H9 (cell line): ENCODE data around the gene CCDC121. TPM values are rescaled to one million over a fixed set of nuclear protein-coding genes. Genes with fewer than 3 reads are reported as not detected.

Source experiments
- DNase-seq: peaks from one replicate; pipeline ENCODE4 v3.0.0-alpha.2; 2017
- H2AFZ ChIP-seq: one replicate; pipeline ENCODE4 v1.6.1; 2013; ENCODE audit warnings: mild to moderate bottlenecking, low read length, control low read depth, moderate library complexity
- H2AK5ac ChIP-seq: 2 replicates; pipeline ENCODE4 v1.6.1; 2013; ENCODE audit warnings: low read length, control low read depth, mixed read lengths; ENCODE audit not compliant: insufficient read length
- H2BK120ac ChIP-seq: one replicate; pipeline ENCODE4 v1.6.1; 2013; ENCODE audit warnings: low read depth, mild to moderate bottlenecking, low read length, control low read depth, inconsistent platforms; ENCODE audit not compliant: poor library complexity, severe bottlenecking
- H2BK12ac ChIP-seq: 2 replicates; pipeline ENCODE4 v1.6.1; 2013; ENCODE audit warnings: low read length, control low read depth, mixed read lengths, low read depth; ENCODE audit not compliant: insufficient read length
- H2BK15ac ChIP-seq: 2 replicates; pipeline ENCODE4 v1.6.1; 2013; ENCODE audit warnings: low read depth, low read length, control low read depth
- H2BK20ac ChIP-seq: one replicate; pipeline ENCODE4 v1.6.1; 2013; ENCODE audit warnings: low read depth, mild to moderate bottlenecking, low read length, control low read depth, inconsistent platforms; ENCODE audit not compliant: poor library complexity, severe bottlenecking
- H2BK5ac ChIP-seq: 2 replicates; pipeline ENCODE4 v1.6.1; 2013; ENCODE audit warnings: low read length, control low read depth, mixed read lengths; ENCODE audit not compliant: insufficient read length
- H3K14ac ChIP-seq: 2 replicates; pipeline ENCODE4 v1.6.1; 2013; ENCODE audit warnings: low read length, control low read depth; ENCODE audit not compliant: insufficient read depth
- H3K18ac ChIP-seq: 2 replicates; pipeline ENCODE4 v1.6.1; 2013; ENCODE audit warnings: low read depth, mild to moderate bottlenecking, mixed read lengths, low read length, control low read depth; ENCODE audit not compliant: insufficient read length
- H3K23ac ChIP-seq: 2 replicates; pipeline ENCODE4 v1.6.1; 2013; ENCODE audit warnings: low read length, control low read depth, mixed read lengths, low read depth; ENCODE audit not compliant: insufficient read length
- H3K23me2 ChIP-seq: 2 replicates; pipeline ENCODE4 v1.6.1; 2013; ENCODE audit warnings: low read depth, mild to moderate bottlenecking, mixed read lengths, low read length, control low read depth; ENCODE audit not compliant: insufficient read length, poor library complexity, severe bottlenecking
- H3K27ac ChIP-seq: 2 replicates; pipeline ENCODE4 v1.5.1; 2013; ENCODE audit warnings: low read length, control low read depth, mixed read lengths, low read depth; ENCODE audit not compliant: insufficient read length
- H3K27me3 ChIP-seq: 2 replicates; pipeline ENCODE4 v1.6.1; 2013; ENCODE audit warnings: low read length, control low read depth, inconsistent platforms; ENCODE audit not compliant: insufficient read depth
- H3K4ac ChIP-seq: 2 replicates; pipeline ENCODE4 v1.6.1; 2013; ENCODE audit warnings: low read depth, mild to moderate bottlenecking, control low read depth, inconsistent platforms, low read length, moderate library complexity
- H3K4me1 ChIP-seq: 2 replicates; pipeline ENCODE4 v1.6.1; 2013; ENCODE audit warnings: low read length, control low read depth, inconsistent platforms; ENCODE audit not compliant: insufficient read depth
- H3K4me2 ChIP-seq: 2 replicates; pipeline ENCODE4 v1.6.1; 2013; ENCODE audit warnings: low read length, control low read depth, mixed read lengths; ENCODE audit not compliant: insufficient read length, insufficient read depth
- H3K56ac ChIP-seq: 2 replicates; pipeline ENCODE4 v1.6.1; 2013; ENCODE audit warnings: low read depth, mild to moderate bottlenecking, mixed read lengths, low read length, control low read depth; ENCODE audit not compliant: insufficient read length
- H3K79me1 ChIP-seq: 2 replicates; pipeline ENCODE4 v1.6.1; 2013; ENCODE audit warnings: low read depth, mild to moderate bottlenecking, moderate library complexity, low read length, control low read depth, inconsistent platforms; ENCODE audit not compliant: insufficient read depth, poor library complexity, severe bottlenecking
- H3K79me2 ChIP-seq: 2 replicates; pipeline ENCODE4 v1.6.1; 2013; ENCODE audit warnings: low read length, control low read depth, inconsistent platforms; ENCODE audit not compliant: insufficient read depth
- H3K9ac ChIP-seq: 2 replicates; pipeline ENCODE4 v1.6.1; 2013; ENCODE audit warnings: low read length, control low read depth, mixed read lengths; ENCODE audit not compliant: insufficient read length; ENCODE audit errors: extremely low read depth
- H3K9me3 ChIP-seq: one replicate; pipeline ENCODE4 v1.6.1; 2013; ENCODE audit warnings: low read depth, low read length, inconsistent platforms; ENCODE audit not compliant: control insufficient read depth
- H3T11ph ChIP-seq: one replicate; pipeline ENCODE4 v1.6.1; 2013; ENCODE audit warnings: mild to moderate bottlenecking, low read length, control low read depth, inconsistent platforms
- H4K20me1 ChIP-seq: one replicate; pipeline ENCODE4 v1.6.1; 2013; ENCODE audit not compliant: control insufficient read depth, insufficient read length, insufficient read depth
- H4K5ac ChIP-seq: 2 replicates; pipeline ENCODE4 v1.6.1; 2013; ENCODE audit warnings: low read depth, mild to moderate bottlenecking, mixed read lengths, low read length, control low read depth; ENCODE audit not compliant: insufficient read length
- H4K8ac ChIP-seq: replicated peaks from 2 replicates; pipeline ENCODE4 v1.6.1; 2013; ENCODE audit warnings: low read length, control low read depth, mixed read lengths, low read depth; ENCODE audit not compliant: insufficient read length
- H4K91ac ChIP-seq: 2 replicates; pipeline ENCODE4 v1.6.1; 2013; ENCODE audit warnings: low read depth, mild to moderate bottlenecking, moderate library complexity, mixed read lengths, low read length, control low read depth; ENCODE audit not compliant: insufficient read length
- H3K27ac Mint-ChIP-seq, 3 experiments: 2 replicates in 2 of 3; 3 replicates in 1 of 3; pipeline ENCODE4 v1.8.0; 2020 to 2021; ENCODE audit warnings: mixed read lengths in 3 of 3, mild to moderate bottlenecking in 1 of 3, moderate library complexity in 1 of 3
- H3K27me3 Mint-ChIP-seq: 2 replicates; pipeline ENCODE4 v1.8.0; 2021; ENCODE audit warnings: low read depth, mild to moderate bottlenecking, moderate library complexity, mixed read lengths
- H3K36me3 Mint-ChIP-seq, 3 experiments: 2 replicates in 2 of 3; 3 replicates in 1 of 3; pipeline ENCODE4 v1.8.0; 2020 to 2021; ENCODE audit warnings: low read depth in 3 of 3, mixed read lengths in 3 of 3; ENCODE audit not compliant: insufficient read depth in 1 of 3
- H3K4me1 Mint-ChIP-seq, 2 experiments: 2 replicates each; pipeline ENCODE4 v1.8.0; 2020; ENCODE audit warnings: mixed read lengths in 2 of 2
- H3K4me3 Mint-ChIP-seq, 2 experiments: 2 replicates in 1 of 2; 3 replicates in 1 of 2; pipeline ENCODE4 v1.8.0; 2020 to 2021; ENCODE audit warnings: mild to moderate bottlenecking in 2 of 2, mixed read lengths in 2 of 2, moderate library complexity in 1 of 2
- H3K9me3 Mint-ChIP-seq, 2 experiments: 2 replicates in 1 of 2; 3 replicates in 1 of 2; pipeline ENCODE4 v1.8.0; 2020; ENCODE audit warnings: mild to moderate bottlenecking in 2 of 2, mixed read lengths in 2 of 2, moderate library complexity in 1 of 2
- WGBS: extraction: QIAGEN DNeasy Blood & Tissue Kit; methylation state at CpG from one replicate; pipeline ENCODE4 v1.1.7; 2013; ENCODE audit warnings: missing lambda C conversion rate, low lambda C conversion rate, mixed read lengths; ENCODE audit not compliant: insufficient read length; ENCODE audit errors: extremely low coverage; 5-methylcytosine and 5-hydroxymethylcytosine counted together
- total RNA-seq: library from RNA; stranded (reverse); gene quantifications from 2 replicates; pipeline ENCODE4 v1.2.1, GENCODE V29; 2021
- TF ChIP-seq, protein P1 (sequence below): fragments of 200-600 bp; sonication (generic); conservative IDR thresholded peaks from 3 replicates; pipeline ENCODE4 v1.8.0; 2021; ENCODE audit warnings: antibody characterized with exemption, mild to moderate bottlenecking

CCDC121 gene
- total RNA-seq, 1 experiment from 2014 or later = 1.2 TPM

DNA sequence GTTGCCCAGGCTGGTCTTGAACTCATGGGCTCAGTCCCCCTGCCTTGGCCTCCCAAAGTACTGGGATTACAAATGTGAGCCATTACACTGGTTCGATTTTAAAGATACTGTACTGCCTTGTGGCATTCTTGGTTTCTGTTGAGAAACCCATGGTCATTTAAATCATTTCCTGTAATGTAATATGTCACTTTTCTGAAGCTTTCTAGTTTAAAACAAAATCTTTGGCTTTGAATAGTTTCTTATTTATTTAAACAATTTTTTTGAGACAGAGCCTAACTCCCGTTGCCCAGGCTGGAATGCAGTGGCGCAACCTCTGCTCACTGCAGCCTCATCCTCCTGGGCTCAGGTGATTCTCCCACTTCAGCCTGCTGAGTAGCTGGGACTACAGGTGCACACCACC, 37.1 kb downstream of the CCDC121 start:
- no peaks in the 10 kb centered on the region for H4K20me1 ChIP-seq
- no peak overlapping the region for H4K8ac ChIP-seq
- H4K5ac ChIP-seq = no peak overlapping the region
- Mint-ChIP-seq H3K36me3 (peaks cover 40 to 46% (median 43%) of the 10 kb centered on the region in 3 experiments), H3K27ac (no peak overlapping the region), H3K9me3 (peaks cover 47 to 50% of the 10 kb centered on the region in 2 experiments), H3K4me1 (no peaks in the 10 kb centered on the region), H3K27me3 (no peaks in the 10 kb centered on the region; the same call in 1 of the 2 replicates), H3K4me3 (no peak overlapping the region)
- no peaks in the 10 kb centered on the region for H3K23me2 ChIP-seq
- H3K4me2 ChIP-seq = no peak overlapping the region
- H3K18ac ChIP-seq = no peak overlapping the region
- H3K27ac ChIP-seq = no peak overlapping the region
- no CpG with 5 or more reads among the region's 3 CpGs for WGBS
- DNase-seq = no peak
- peaks cover 5% of the 10 kb centered on the region for H3K79me1 ChIP-seq
- TF ChIP-seq, protein P1, sequence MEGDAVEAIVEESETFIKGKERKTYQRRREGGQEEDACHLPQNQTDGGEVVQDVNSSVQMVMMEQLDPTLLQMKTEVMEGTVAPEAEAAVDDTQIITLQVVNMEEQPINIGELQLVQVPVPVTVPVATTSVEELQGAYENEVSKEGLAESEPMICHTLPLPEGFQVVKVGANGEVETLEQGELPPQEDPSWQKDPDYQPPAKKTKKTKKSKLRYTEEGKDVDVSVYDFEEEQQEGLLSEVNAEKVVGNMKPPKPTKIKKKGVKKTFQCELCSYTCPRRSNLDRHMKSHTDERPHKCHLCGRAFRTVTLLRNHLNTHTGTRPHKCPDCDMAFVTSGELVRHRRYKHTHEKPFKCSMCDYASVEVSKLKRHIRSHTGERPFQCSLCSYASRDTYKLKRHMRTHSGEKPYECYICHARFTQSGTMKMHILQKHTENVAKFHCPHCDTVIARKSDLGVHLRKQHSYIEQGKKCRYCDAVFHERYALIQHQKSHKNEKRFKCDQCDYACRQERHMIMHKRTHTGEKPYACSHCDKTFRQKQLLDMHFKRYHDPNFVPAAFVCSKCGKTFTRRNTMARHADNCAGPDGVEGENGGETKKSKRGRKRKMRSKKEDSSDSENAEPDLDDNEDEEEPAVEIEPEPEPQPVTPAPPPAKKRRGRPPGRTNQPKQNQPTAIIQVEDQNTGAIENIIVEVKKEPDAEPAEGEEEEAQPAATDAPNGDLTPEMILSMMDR = no peak
- no peak overlapping the region for H2BK20ac ChIP-seq
- no peaks in the 10 kb centered on the region for H3K27me3 ChIP-seq
- no peak overlapping the region for H2BK15ac ChIP-seq
- H2BK120ac ChIP-seq = no peak overlapping the region
- no peak overlapping the region for H2AK5ac ChIP-seq
- H3K23ac ChIP-seq = no peak overlapping the region
- peaks cover 20% of the 10 kb centered on the region; the same call in 1 of the 2 replicates for H3K79me2 ChIP-seq
- no peak overlapping the region for H3K14ac ChIP-seq
- no peak overlapping the region for H3T11ph ChIP-seq
- H3K9ac ChIP-seq = no peak overlapping the region
- no peak overlapping the region for H2BK12ac ChIP-seq
- no peak overlapping the region for H2BK5ac ChIP-seq
- H3K9me3 ChIP-seq = peaks cover 9% of the 10 kb centered on the region
- no peaks in the 10 kb centered on the region for H3K4me1 ChIP-seq
- H4K91ac ChIP-seq = no peak overlapping the region
- H3K56ac ChIP-seq = no peak overlapping the region
- no peak overlapping the region for H2AFZ ChIP-seq
- H3K4ac ChIP-seq = no peak overlapping the region
